GM23248 (cell line): ENCODE data around the gene CHERP. TPM values are rescaled to one million over a fixed set of nuclear protein-coding genes. Genes with fewer than 3 reads are reported as not detected.
A peak's percentile ranks its signal among the peaks of the same experiment; 100 is the strongest.
"Not testable (repeated sequence)": the region's sequence is repeated elsewhere in the genome, so short reads cannot be mapped to it uniquely, and the experiment has no call there.

Experiments
- DNase-seq: peaks from one replicate; pipeline ENCODE4 v3.0.0-alpha.2; 2015
- H2AFZ ChIP-seq: fragments of 200-600 bp; sonication (generic); 2 replicates; pipeline ENCODE4 v1.6.1; 2016; ENCODE audit warnings: antibody characterized with exemption
- H3F3A ChIP-seq: fragments of 200-600 bp; sonication (generic); 2 replicates; pipeline ENCODE4 v1.6.1; 2016; ENCODE audit warnings: mild to moderate bottlenecking, antibody characterized with exemption, mixed run types; ENCODE audit not compliant: insufficient read depth
- H3K27ac ChIP-seq: fragments of 200-600 bp; sonication (generic); 2 replicates; pipeline ENCODE4 v1.5.1; 2016; ENCODE audit warnings: mild to moderate bottlenecking
- H3K27me3 ChIP-seq: fragments of 200-600 bp; sonication (generic); replicated peaks from 2 replicates; pipeline ENCODE4 v1.6.1; 2016; ENCODE audit warnings: mild to moderate bottlenecking; ENCODE audit not compliant: insufficient read depth
- H3K36me3 ChIP-seq: fragments of 200-600 bp; sonication (generic); 2 replicates; pipeline ENCODE4 v1.6.1; 2016; ENCODE audit warnings: low read depth, mild to moderate bottlenecking
- H3K4me1 ChIP-seq: fragments of 200-600 bp; sonication (generic); 2 replicates; pipeline ENCODE4 v1.6.1; 2016; ENCODE audit warnings: mild to moderate bottlenecking; ENCODE audit not compliant: insufficient read depth
- H3K4me2 ChIP-seq: fragments of 200-600 bp; sonication (generic); one replicate; pipeline ENCODE4 v1.6.1; 2016; ENCODE audit warnings: mild to moderate bottlenecking; ENCODE audit not compliant: unreplicated experiment
- H3K4me3 ChIP-seq: fragments of 200-600 bp; sonication (generic); 2 replicates; pipeline ENCODE4 v1.5.1; 2016; ENCODE audit warnings: mild to moderate bottlenecking
- H3K79me2 ChIP-seq: fragments of 200-600 bp; sonication (generic); 2 replicates; pipeline ENCODE4 v1.6.1; 2016; ENCODE audit warnings: mild to moderate bottlenecking; ENCODE audit not compliant: insufficient read depth
- H3K9ac ChIP-seq: fragments of 200-600 bp; sonication (generic); 2 replicates; pipeline ENCODE4 v1.6.1; 2016; ENCODE audit warnings: mild to moderate bottlenecking
- H3K9me2 ChIP-seq: fragments of 200-600 bp; sonication (generic); 2 replicates; pipeline ENCODE4 v1.6.1; 2016; ENCODE audit warnings: mixed run types, mild to moderate bottlenecking, moderate library complexity; ENCODE audit not compliant: insufficient read depth
- H3K9me3 ChIP-seq: fragments of 200-600 bp; sonication (generic); one replicate; pipeline ENCODE4 v1.6.1; 2017; ENCODE audit warnings: low read depth
- H4K20me1 ChIP-seq: fragments of 200-600 bp; sonication (generic); 2 replicates; pipeline ENCODE4 v1.6.0; 2016; ENCODE audit not compliant: insufficient read depth
- EZH2 ChIP-seq: fragments of 200-600 bp; sonication (generic); IDR thresholded peaks from 2 replicates; pipeline ENCODE4 v1.6.1; 2018; ENCODE audit warnings: antibody characterized with exemption, mild to moderate bottlenecking; ENCODE audit not compliant: insufficient read depth, poor library complexity, severe bottlenecking
- EZH2phosphoT487 ChIP-seq: fragments of 200-600 bp; sonication (generic); IDR thresholded peaks from 2 replicates; pipeline ENCODE4 v1.6.1; 2018; ENCODE audit warnings: antibody characterized with exemption, moderate library complexity, mild to moderate bottlenecking, low read depth; ENCODE audit not compliant: insufficient read depth
- WGBS, 2 experiments: methylation state at CpG; one replicate each; pipeline ENCODE4 v1.1.6; 2015 to 2017; ENCODE audit warnings: low lambda C conversion rate in 2 of 2, low coverage in 1 of 2; ENCODE audit errors: missing lambda C conversion rate in 2 of 2; 5-methylcytosine and 5-hydroxymethylcytosine counted together
- in situ Hi-C: fragments of 300-500 bp; cut with MboI; formaldehyde crosslinking; loops from 2 replicates; pipeline ENCODE4 v1.15.0; 2020
- polyA plus RNA-seq: library from polyadenylated mRNA; unstranded; fragments of >200 nt; fragmentation: Nextera tagmentation; extraction: Ambion mirVana; gene quantifications from 2 replicates; pipeline ENCODE4 v1.2.1, GENCODE V29; 2016
- total RNA-seq: library from RNA; depleted of rRNA; stranded (reverse); fragments of >200 nt; shearing (Covaris generic); gene quantifications from 2 replicates; pipeline ENCODE4 v1.2.3, GENCODE V29; 2014

The CHERP gene
- total and polyA plus RNA-seq, 2 experiments from 2014 or later: 1.4 to 16.8 TPM

DNA sequence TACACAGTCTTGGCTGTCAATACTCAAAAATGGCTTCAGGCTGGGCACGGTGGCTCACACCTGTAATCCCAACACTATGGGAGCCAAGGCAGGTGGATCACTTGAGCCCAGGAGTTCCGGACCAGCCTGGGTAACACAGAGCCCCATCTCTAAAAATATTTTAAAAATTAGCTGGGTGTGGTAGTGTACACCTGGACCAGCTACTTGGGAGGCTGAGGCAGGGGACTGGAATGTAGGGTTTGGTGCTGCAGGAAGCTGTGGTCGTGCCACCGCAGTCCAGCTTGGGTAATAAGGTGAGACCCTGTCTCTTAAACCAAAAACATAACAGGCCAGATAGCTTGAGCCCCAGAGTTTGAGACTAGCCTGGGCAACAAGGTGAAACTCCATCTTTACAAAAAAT is 6.7 kb upstream of the CHERP start:
- Histone ChIP-seq H3K27ac (no peak overlapping the region), H3K9me3 (no peaks in the 10 kb centered on the region), H3K4me1 (peaks cover under 1% of the 10 kb centered on the region), H3K9ac (no peak overlapping the region), H3F3A (peaks cover 16% of the 10 kb centered on the region), H2AFZ (no peak overlapping the region), H3K79me2 (peaks cover 47% of the 10 kb centered on the region), H3K4me3 (no peak overlapping the region), H4K20me1 (no peaks in the 10 kb centered on the region), H3K36me3 (peaks cover 12% of the 10 kb centered on the region), H3K9me2 (no peaks in the 10 kb centered on the region), H3K27me3 (no peaks in the 10 kb centered on the region), H3K4me2 (no peak overlapping the region)
- DNase-seq: no peak
- TF ChIP-seq EZH2: no peak
- no peak for TF ChIP-seq EZH2phosphoT487
- in situ Hi-C loops: no loop called here
- WGBS, 2 experiments: 94 to 97% methylated on average over 4 of the region's 4 CpGs

DNA sequence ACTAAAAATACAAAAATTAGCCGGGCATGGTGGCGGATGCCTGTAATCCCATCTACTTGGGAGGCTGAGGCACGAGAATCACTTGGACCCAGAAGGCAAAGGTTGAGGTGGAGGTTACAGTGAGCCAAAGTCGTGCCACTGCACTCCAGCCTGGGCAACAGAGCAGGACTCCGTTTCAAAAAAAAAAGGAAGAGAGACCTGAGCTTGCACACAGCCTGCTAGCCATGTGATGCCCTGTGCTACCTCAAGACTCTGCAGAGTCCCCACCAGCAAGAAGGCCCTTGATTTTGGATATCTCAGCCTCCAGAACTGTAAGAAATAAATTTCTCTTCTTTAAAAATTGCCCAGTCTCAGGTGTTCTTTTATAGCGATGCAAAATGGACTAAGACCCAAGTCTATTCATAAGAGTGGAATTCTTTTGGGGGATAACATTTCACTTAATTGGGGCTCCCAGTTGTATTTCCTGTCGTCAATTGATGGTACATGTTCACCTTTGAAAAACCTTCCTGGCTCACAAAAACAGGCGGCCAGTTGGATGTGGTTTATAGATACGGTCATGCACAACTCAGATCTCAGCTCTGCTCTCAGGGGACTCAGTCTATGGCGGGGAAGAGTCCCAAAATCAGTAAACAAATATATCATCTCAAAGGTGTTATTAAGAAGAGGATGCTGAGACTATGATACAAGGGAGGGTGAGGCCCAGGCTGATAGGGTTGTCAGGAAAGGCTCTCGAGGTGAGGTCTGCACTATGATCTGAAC is 2.4 kb upstream of the CHERP start:
- H3K4me2 ChIP-seq: no peak overlapping the region
- H3K4me3 ChIP-seq: no peak overlapping the region
- no peaks in the 10 kb centered on the region; the same call in 1 of the 2 replicates for H3K36me3 ChIP-seq
- in situ Hi-C loops: no loop called here
- 87 to 90% methylated on average over 11 of the region's 11 CpGs for WGBS, 2 experiments
- no peak for TF ChIP-seq EZH2
- no peak for DNase-seq
- H3K4me1 ChIP-seq: peaks cover 16% of the 10 kb centered on the region
- H3K9me2 ChIP-seq: no peaks in the 10 kb centered on the region
- H3K9ac ChIP-seq: no peak overlapping the region
- no peaks in the 10 kb centered on the region for H3K9me3 ChIP-seq
- H3K27me3 ChIP-seq: no peaks in the 10 kb centered on the region
- H3F3A ChIP-seq: peaks cover 10% of the 10 kb centered on the region
- 0 out of 2 replicates have a peak, but pooled peaks cover 4% of the 10 kb centered on the region for H4K20me1 ChIP-seq
- no peak overlapping the region for H3K27ac ChIP-seq
- no peak overlapping the region for H2AFZ ChIP-seq
- peaks cover 72% of the 10 kb centered on the region for H3K79me2 ChIP-seq

DNA sequence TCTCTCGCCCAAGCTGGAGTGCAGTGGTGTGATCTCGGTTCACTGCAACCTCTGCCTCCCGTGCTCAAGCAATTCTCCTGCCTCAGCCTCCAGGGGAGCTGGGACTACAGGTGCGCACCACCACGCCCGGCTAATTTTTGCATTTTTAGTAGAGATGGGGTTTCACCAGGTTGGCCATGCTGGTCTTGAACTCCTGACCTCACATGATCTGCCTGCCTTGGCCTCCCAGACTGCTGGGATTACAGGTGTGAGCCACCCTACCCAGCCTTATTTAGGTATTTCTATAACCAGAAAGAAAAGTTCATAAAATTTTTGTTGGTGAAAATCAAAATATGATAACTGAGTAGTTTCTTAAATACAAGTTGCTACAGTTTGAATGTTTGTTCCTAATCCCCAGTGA is 1.5 kb upstream of the CHERP start:
- H3K27ac ChIP-seq, in situ Hi-C loops, H3K27me3 ChIP-seq, H4K20me1 ChIP-seq, H3K36me3 ChIP-seq, H3F3A ChIP-seq, H3K9me2 ChIP-seq, H3K9me3 ChIP-seq, DNase-seq, H2AFZ ChIP-seq: not testable (repeated sequence)
- H3K4me2 ChIP-seq: peak overlapping the region; percentile 98
- peaks cover 16% of the 10 kb centered on the region for H3K4me1 ChIP-seq
- H3K9ac ChIP-seq: peak overlapping the region; percentile 95
- H3K4me3 ChIP-seq: peak overlapping the region; percentile 97
- 64 to 74% methylated on average over 5 to 6 of the region's 6 CpGs for WGBS, 2 experiments
- H3K79me2 ChIP-seq: peaks cover 72% of the 10 kb centered on the region

DNA sequence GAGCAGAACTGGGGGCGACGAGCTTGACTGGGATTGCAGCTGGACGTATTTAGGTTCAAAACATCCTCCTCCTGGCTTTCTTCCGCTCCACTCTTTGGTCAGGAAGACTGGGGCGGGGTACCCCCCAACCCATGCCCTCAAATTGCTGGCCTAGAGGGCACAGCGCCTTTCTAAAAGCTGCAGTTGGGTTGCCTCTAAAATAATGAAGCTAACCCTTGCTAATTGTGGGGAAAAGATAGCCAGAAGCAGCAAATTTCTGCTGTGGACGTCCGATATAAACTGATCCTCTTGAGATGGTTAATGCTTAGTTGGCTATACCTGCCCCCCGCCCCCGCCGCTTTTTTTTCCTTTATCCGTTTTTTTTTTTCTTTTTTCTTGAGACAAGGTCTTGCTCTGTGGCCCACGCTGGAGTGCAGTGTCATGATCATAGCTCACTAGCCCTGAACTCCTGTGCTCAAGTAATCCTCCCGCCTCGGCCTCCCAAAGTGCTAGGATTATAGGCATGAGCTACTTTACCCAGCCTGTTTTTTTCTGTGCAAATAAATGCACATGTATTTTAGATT is 754 bp upstream of the CHERP start:
- Histone ChIP-seq H3K27me3 (no peaks in the 10 kb centered on the region), H3K79me2 (peaks cover 77% of the 10 kb centered on the region), H3F3A (peaks cover 7% of the 10 kb centered on the region), H3K9ac (peak overlapping the region; percentile 95), H3K4me2 (peak overlapping the region; percentile 98), H3K9me3 (no peaks in the 10 kb centered on the region), H3K36me3 (no peaks in the 10 kb centered on the region; the same call in 1 of the 2 replicates), H3K27ac (peak overlapping the region; percentile 71), H3K4me1 (peaks cover 16% of the 10 kb centered on the region), H4K20me1 (0 out of 2 replicates have a peak, but pooled peaks cover 4% of the 10 kb centered on the region), H3K4me3 (peak overlapping the region; percentile 97), H2AFZ (peak overlapping the region; percentile 89), H3K9me2 (no peaks in the 10 kb centered on the region)
- no peak for TF ChIP-seq EZH2
- no peak for TF ChIP-seq EZH2phosphoT487
- 1% methylated on average over 15 of the region's 15 CpGs for WGBS, 2 experiments
- in situ Hi-C loops: no loop called here
- peak; percentile 54 for DNase-seq
